Dermis blood vessel endothelial cell (primary cell): ENCODE measurements around the gene ARL10. TPM values are rescaled to one million over a fixed set of nuclear protein-coding genes. Genes with fewer than 3 reads are reported as not detected.

Experiments
- DNase-seq: peaks from one replicate; pipeline ENCODE4 v3.0.0; 2010
- total RNA-seq: library from RNA; depleted of rRNA; stranded (reverse); fragments of >200 nt; gene quantifications from 2 replicates; pipeline ENCODE4 v1.2.3, GENCODE V29; 2014

The ARL10 gene
- total RNA-seq, 1 donor from 2014 or later, result 15.0 TPM

DNA sequence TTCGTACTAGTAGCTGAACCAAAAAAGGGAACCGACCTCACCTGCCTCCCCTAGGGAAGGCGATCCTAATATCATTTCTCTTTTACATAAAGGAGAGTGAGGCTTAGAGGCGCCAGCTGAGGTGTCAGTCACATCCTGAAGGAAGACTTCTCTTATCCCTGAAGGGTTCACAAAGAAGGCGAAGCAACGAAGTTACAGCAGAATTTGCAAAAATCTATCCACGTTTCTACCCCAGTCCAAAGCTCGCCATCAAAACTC, 3.1 kb upstream of the ARL10 start:
- DNase-seq, result no peak

DNA sequence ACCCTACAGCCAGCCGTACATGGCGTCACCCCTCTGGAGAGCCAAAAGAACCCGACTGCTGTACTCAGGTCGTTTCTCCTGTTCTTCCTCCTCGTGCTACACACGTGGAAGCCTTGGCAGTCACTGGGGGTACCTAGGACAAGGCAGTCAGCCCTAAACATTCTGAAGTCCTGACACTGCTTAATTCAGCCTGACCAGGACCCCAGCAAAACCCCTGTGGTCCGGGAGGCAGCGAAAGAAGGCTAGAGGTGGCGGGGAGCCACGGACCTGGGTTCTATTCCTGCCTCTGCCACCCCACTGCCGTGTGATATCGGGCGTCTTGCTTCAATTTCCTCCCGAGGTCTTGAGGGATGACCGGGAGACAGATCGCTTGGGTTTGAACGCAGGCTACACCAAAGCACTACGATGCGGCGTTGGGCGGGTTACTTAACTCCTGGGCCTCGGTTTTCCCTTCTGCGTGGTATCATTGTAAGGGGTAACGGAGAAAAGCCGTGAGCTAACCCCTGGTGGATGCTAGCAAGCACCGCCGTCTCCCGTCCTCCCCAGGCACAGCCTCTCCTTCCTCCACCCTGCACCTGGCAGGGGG, 429 bp upstream of the ARL10 start:
- DNase-seq, result no peak

DNA sequence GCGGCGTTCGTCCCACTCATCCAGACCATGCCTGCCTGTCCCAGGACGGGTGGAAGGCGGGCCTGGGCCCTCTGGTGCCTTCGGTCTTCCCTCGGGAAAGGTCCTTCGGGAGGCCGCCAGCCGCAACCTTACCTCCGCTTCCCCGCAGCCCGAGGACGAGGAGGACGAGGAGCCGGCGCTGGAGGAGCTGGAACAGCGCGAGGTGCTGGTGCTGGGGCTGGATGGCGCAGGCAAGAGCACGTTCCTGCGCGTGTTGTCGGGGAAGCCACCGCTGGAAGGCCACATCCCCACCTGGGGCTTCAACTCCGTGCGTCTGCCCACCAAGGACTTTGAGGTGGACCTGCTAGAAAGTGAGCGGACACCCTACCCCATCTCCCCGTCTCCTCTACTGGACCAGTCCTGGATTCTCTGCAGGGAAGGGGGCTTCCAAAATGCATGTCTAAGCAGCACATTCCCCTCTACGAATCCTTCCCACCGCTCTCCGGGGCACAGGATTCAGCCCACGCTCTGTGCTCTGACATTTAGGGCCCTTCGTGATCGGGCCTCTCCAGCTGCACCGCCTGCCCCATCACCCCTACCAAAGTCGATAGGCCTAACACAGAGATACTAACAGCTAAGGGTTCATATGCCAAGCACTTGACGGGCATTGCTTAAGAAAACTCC, 1.1 kb downstream of the ARL10 start:
- DNase-seq, result no peak

DNA sequence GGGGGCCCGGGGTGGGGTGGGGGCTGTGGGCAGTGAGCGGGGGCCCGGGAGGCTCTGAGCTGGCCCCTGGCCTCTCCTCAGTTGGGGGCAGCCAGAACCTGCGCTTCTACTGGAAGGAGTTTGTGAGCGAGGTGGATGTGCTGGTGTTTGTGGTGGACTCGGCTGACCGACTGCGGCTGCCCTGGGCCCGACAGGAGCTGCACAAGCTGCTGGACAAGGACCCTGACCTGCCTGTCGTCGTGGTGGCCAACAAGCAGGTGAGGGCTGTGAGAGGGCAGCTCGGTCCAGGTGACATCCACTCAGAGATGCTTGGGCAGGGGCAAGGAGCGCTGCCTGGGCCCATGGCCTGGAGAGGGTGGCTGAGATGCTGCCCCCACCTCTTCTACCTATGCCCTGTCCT, 3.4 kb downstream of the ARL10 start:
- no peak for DNase-seq

DNA sequence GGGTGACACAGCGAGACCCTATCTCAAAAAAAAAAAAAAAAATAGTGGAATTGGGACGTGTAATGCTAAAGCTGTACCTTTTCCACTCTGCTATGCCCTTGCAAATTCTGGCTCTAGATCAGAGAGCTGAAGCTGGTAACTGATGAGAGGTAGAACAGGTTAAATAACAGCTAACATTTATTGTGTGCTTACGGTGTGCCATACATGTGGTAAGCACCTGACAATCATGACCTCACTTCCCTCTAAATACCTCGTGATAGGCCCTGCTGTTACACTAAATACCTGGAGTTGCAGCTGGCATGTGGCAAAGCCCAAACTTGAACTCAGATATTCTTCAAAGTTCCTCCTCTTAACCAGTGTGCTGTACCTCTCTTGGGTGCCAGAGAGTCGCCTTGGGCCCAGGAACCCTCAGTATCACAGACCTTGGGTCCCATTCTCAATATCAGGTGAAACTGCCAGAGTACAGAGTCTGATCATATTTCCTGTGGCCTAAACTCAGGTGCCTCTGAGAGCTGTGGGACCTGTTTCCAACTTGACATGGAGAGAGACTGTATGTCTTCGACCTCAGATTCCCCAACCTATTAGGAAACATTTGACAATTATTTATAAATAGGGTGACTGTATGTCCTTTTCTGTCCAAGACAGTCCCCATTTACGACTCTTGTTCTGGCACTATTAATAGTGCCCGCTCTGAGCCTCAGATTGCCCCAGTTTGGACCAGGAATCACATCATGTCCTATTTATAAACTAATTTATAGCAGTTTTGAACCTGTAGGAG, 4.8 kb downstream of the ARL10 start:
- DNase-seq, result no peak

DNA sequence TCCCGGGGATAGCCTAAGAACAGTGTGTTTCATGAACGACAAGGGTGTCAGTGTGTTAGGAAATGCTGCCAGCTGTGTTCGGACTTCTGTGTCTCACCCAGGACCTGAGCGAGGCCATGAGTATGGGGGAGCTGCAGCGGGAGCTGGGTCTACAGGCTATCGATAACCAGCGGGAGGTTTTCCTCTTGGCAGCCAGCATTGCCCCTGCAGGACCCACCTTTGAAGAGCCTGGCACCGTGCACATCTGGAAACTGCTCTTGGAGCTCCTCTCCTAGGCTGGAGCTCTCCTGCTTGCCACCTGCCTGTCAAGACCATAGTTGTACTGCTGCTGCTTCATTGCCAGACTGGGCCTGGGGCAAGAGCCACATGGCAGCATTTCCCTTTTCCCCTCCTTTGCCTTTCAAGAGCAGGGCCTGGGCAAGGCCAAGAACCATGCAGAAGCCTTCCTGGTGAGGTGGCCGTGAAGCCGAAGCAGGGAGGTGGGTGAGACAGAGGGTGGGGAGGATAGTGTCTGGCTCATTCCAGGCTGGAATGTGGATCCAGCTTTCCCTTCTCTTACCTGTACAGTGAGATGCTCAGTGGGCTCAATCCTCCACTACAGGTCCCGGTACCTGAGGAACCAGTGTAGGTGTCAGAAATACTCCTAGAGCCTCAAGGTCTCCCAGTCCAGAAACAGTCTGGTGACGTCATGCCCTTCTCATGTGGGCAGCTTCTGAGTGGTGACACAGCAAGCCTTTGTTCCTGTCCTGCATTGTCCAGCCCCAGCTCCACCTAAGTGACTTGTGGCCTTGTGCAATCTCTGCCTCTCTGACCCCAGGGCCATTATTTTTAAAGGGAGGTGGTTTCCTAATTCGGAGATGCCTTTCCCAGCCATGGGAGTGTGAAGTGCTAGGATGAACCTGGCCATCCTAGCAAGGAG, 6.6 kb downstream of the ARL10 start:
- DNase-seq, result no peak

DNA sequence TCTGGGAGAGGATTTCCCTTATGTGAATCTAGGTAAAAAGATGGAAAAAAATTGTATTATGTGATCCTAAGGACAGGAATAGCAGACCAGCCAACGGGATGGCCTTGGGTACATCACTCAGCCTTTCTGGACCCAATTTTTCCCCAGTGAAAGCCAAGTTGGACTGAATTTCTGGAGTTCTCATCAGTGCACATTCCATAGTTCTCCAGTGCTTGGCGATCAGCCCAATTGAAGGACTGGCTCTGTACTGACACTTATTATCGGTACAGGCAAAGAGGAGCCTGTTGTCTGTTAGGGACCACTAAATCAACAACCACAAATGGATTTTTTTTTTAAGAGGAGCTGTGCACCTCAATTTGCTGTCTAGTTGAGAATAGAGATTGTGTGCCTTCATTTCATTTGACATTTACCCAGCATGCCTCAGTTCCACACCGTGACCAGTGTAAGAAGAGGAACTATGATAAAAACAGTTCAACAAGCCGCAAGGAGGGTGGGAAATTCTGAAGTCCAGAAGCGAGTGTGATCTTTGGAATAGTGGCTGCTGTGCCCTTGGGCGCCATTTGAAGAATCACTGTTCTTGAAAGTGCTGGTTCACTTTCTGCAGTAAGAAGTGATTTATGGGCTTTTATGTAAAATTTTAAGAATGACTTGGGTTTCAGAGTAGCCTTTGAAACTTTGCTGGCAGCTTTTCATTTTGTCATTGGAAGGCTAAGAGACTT, 8.0 kb downstream of the ARL10 start:
- no peak for DNase-seq

DNA sequence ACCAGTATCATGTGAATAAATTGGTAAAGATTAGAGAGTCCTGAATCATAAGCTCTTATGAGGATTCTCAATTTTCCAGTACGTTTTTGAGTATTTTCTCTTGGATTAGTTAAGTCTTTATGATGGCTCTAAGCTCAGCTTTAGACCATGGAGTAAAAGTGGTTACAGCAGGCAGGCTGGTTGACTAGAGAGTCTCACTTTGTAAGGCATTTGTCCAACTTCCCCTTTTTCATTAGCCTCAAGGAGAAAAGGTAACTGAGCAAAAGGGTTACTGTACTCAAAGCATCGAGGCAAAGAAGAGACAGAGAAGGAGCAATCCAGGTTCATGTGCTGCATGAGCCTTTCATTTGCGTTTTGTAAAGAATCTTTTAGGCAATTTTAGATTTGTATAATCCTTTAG, 14.6 kb downstream of the ARL10 start:
- no peak for DNase-seq

DNA sequence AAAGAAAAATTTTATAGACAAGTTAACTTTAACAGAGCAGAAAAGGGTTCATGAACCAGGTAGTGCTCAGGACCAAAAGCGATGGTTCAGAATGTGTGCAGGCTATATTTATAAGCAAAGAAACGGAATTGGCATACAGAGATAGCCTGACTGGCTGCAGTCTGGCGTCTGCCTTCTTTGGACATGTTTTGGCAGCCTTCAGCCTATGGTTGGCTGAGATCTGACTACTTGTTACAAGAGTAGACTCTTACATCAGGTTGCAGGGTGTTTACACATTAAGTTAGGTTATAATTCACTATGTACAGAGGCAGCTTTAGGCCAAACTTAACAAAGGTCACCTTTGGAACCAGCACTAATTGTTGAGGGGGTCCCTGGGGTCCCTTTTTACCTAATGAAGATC, 16.1 kb downstream of the ARL10 start:
- DNase-seq, result no peak

DNA sequence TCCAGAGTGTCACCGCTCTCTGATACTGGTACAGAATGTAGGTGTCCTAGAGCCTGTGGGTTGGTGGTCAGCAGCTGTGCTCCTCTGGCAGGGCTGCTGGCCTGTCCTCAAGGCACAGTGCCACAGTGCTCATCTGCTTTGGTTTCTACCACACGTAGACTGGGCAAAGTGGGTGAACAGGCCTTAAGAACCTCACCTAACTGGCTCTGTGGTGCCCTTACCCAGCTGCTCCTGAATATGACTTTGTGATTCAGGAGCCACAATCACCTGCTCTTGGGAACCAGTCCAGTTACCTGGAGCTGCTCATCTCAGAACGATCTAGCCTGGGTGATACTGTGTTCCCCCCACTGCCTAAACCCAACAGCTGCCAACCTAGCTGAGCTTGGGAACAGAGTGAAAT, 16.7 kb downstream of the ARL10 start:
- DNase-seq, result no peak

DNA sequence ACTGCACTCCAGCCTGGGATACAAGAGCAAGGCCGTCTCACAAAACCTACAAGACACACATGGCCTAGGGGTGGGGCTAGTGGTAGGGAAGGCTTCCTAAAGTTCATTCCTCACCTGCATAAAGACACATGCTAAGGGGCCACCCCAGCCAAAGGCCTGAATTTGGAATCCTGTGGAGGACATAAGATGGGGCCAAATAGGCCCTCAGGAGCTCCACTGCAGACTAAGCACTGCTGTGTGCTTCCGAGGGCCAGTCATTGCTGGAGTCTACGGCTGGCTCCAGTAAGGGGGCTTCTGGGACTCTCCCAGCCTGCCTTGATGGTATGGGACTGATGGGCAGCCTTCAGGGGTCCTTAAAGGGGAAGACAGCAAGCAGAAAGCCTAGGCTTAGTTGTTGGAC, 17.4 kb downstream of the ARL10 start:
- DNase-seq, result no peak

DNA sequence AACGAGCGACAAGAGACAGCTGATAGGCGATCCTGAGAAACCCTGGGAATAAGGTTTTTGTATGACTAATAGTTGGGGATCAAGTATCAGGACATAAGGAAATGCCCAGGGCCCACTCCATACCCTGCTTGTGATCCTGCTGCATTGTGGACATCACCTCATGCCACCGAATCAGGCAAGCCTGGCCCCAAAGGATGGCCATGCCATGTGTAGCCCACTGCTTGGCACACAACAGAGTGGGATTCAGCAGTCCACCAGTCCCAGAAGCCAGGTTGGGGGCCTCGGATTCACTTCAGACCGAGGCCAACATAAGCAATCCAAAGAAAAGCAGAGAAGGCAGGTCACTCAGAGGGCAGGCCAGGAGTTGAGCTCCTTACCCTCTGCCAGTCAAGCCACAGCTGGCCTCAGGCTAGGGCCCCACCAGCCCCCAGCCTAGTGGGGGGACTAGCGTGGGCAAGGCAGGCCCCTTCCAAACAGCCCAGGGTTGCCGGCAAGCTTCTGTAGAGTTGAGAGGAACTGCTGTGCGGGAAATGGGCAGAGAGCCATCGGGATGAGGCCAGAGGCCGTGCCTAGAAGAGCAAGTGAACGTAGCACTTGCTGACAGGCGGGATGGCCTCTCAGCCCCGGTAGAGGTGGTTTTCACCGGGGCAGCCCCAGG, 18.1 kb downstream of the ARL10 start:
- no peak for DNase-seq

DNA sequence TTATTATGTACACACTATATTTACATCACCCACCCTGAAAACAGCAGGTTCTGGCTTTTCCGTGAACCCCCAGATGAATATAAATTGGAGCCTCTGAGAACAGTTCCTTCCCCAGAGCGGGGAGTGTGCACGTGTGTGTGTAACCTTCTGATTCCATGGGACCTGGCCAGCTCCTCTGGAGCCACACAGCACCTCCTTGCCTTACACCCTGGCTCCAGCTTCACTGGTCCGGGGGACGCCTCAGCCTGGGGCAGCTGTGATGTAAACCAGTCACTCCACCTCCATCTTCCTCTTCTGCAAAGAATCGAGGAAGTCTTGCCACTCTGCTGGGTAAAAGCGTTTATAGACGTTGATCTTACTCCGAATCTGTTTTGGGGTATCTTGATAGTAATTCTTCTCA, 18.7 kb downstream of the ARL10 start:
- DNase-seq, result no peak

DNA sequence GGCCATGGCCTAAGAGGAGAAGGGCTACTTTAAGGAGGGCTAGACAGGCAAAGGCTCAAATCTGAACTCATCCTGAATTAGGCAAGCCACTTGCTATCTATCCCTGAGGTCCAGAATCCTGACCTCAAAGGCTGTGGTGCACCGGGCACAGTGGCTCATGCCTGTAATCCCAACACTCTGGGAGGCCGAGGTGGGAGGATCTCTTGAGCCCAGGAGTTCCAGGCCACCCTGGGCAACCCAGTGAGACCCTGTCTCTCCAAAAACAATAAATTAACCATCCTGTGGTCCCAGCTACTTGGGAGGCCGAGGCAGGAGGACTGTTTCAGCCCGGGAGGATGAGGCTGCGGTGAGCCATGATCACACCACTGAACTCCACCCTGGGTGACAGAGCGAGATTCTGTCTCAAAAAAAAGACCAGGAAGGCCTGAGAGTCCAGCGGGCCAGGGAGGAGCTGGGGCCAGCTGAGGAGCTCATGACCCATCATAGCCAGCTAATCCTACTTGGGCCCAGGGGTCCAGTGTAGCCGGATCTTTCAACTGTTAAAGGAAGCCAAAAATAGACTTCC, 19.2 kb downstream of the ARL10 start:
- no peak for DNase-seq

DNA sequence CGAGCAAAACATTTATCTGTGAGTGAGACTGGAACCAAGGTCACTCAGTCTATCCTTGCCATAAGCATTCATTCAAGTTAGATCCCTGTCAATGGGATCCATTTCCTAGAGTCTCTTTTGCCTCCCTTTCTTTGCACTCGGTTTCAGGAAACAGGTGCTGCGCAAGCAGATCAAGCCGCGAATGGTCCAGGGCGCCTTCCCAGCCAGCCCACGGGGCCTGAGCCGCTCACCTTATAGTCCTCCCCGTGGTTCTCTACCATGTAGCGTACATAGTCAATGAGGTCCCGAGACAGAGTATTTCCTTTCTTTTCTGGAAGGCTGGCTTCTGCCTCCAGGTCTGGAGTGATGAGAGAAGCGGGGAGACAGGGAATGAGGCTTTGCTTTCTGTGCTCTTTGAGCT, 19.7 kb downstream of the ARL10 start:
- DNase-seq, result no peak

DNA sequence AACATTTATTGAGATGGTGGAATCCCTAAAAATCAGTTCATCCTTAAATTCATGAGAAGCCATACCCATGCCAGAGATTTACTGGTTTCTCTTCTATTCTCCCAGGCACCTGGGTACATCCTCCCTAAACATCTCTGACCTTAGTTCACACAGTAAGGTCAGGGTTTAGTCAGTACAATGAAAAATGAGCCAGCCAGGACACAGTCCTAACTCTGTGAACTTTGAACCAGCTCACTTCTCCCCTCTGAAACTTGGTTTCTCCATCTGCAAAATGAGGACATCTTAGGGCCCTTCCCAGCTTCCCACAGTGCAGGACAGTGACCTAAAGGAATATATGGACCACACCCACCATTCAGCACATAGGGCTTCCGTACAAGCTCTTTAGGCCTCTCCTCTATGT, 21.2 kb downstream of the ARL10 start:
- no peak for DNase-seq

DNA sequence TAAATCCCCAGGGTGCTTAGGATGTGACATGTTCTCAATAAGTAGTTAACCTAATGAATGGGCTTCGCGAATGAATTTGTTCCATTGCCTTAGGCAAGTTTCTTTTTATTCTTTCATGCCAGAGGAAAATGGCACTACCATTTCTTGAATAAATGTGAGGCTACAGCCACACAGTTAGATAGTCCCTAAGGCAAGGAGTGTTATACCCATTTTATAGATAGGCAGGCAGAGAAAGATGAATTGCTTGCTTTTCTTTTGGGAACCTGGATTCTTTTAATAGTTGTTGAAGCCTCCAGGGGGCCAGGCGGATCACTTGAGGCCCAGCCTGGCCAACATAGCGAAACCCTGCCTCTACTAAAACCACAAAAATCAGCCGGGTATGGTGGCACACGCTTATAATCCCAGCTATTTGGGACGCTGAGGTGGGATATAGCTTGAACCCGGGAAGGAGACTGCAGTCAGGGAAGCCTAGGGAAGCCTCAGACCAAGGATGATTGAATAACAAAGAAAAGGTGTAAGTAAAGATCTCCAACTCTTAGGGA, 22.2 kb downstream of the ARL10 start:
- peak; percentile 15 for DNase-seq

DNA sequence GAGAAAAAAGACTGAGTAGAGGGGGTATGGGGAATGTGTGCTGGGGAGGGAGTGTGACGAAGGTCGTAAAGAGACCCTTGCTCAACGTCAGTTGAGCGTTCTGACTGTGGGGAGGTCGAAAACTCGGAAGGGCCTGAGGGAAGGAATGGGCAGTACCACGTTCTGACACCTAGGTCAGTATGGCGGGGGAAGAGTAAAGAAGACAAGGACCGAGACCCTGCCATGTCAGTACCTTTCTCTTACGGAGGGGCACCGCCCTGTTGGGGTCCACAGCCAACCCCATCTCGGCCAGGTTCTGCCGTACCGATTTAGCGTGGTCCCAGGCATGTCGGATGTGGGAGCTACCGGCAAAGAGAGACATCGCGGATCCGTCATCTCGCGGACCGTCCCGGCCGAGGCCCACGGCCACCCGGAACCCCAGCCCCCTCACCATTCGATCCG, 22.7 kb downstream of the ARL10 start:
- DNase-seq, result peak; percentile 41

DNA sequence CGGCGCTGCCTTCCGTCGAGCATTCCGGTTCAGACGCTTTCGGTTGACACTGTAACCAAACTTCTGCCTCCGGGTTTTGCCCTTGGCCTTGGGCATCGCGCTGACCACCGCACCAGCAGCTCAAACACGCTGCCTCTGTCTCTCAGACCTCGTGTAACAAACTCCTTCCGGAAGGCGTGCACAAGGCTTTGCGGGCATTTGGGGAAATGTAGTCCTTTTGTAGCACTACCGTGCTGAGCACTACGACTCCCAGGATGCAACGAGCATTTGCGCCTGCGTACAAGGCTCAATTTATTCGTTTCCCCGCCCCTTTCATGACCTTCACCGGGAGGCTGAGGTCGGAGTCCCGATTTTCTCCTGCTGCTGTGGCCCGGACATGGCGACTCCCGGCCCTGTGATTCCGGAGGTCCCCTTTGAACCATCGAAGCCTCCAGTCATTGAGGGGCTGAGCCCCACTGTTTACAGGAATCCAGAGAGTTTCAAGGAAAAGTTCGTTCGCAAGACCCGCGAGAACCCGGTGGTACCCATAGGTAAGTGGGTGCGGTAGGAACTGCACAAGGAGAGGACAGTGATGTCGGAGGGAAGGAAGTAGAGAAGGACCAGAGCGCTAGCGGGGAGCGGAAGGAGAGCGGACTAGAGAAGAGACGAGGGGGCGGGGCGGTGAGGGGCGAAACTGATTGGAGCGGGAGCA, 23.3 kb downstream of the ARL10 start, which contains the start of the genes HIGD2A and NOP16:
Gene HIGD2A, plus strand, starts transcription at position 308 of the 691 bp plus-strand sequence. Its CDS starts 69 bp downstream, at position 377.
Gene NOP16, minus strand, starts transcription at position 155 of the 691 bp plus-strand sequence. Its CDS starts 59 bp downstream, at position 96.
- DNase-seq, result peak; percentile 99
